GM12892 (cell line): ENCODE data around the gene MRPL39.

Experiments used
- DNase-seq: peaks from one replicate; pipeline ENCODE4 v3.0.0; 2011; ENCODE audit not compliant: insufficient read length
- FAIRE-seq: peaks from 2 replicates; lab custom pipeline; 2011; peaks lifted over from hg19 to GRCh38; lab: Jason Lieb, UNC
- POLR2A ChIP-seq: IDR thresholded peaks from 2 replicates; pipeline ENCODE4 v1.6.1; 2011; ENCODE audit warnings: low read depth, low read length, control low read depth
- POLR2AphosphoS5 ChIP-seq: IDR thresholded peaks from 2 replicates; pipeline ENCODE4 v1.6.1; 2011; ENCODE audit warnings: low read depth, low read length, control low read depth
- TAF1 ChIP-seq: IDR thresholded peaks from 2 replicates; pipeline ENCODE4 v1.6.1; 2011; ENCODE audit warnings: low read depth, mild to moderate bottlenecking, control low read depth, low read length, borderline replicate concordance

MRPL39 gene

DNA sequence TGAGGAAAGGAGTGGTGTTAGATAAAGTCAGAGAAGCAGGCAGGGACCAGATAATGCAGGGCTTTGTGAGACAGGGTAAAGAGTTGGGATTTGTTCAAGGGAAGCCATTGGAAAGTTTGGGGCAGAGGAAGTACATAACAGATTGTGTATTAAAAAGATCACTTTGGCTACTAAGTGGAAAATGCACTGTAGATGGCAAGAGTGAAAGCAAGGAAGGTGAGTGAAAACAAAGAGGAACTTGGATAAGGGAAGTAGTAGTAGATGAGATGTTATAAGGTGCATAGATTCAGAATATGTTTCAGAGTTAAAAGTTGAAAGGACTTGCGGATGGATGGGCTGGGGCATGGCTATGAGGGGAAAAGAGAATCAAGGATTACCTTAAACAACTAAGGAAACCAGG, 17.4 kb downstream of the MRPL39 start:
- DNase-seq = no peak
- FAIRE-seq = no peak

DNA sequence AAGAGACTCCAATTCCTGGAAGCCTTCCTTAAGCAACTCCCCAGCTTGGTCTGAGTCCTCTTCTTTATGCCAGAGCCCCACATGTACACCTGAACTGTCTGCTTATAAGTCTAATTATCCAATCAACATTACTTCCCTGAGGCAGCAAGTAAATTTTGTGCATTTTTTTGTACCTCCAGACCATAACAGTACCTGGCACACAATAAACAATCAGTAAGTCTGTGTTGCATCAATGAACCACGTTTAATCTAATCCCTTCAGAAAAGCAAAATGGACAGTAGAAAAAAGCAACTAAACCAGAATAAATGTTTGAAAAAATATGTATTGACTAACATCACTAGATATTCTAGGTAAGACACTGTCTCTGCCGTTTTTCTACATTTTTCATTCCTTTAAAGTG, 20.5 kb downstream of the MRPL39 start:
- DNase-seq = no peak
- no peak for FAIRE-seq
- TF ChIP-seq TAF1 (no peak), POLR2A (no peak)

More for the DNA sequence above, 17.4 kb downstream of the MRPL39 start:
- no peak for TF ChIP-seq POLR2A
- TF ChIP-seq POLR2AphosphoS5 = no peak
- no peak for TF ChIP-seq TAF1

GRCh38 chr21:25586326-25586725, 21.0 kb downstream of the MRPL39 start:
- no peak for TF ChIP-seq TAF1
- peak; percentile 81; the same call in 1 of the 2 replicates for TF ChIP-seq POLR2AphosphoS5
- peak; percentile 51 for TF ChIP-seq POLR2A
- no peak for FAIRE-seq
- DNase-seq = no peak

DNA sequence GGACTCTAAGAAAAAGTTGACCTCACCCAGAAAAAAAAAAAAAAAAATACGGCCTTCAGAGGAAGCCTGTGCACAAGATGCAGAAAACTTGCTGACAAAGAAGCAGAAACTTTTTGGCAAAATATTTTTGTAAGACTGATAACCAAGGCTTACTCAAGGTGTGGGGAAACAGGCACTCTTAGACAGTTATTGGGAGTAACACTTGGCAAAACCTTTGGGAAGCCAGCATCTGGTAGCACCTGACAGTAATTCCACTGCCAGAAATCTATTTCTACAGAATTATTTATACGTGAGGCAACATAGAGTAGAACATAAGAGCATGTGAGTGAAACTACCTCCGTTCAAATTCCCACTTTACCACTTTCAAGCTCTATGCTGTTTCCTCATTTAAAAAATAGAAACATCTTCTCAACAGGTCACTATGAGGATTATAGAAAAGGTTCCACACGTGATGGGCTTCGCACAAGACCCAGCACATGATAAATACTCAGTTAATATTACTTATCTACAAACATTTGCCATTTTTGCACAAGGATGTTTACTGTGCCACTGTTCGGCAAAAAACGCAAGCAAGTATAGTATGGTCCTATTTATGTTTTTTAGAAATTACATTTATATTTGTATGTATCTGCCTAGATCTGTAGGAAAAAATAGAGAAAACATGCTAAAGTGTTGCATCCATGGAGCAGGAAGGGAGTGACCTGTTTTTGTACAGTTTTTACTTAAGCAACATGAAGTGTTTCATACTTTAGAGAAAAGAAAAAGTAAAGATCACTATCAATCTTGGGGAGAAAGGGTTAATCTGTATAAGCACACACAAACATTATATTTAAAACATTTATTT, 22.2 kb downstream of the MRPL39 start:
- DNase-seq (no peak), FAIRE-seq (no peak)
- TF ChIP-seq POLR2AphosphoS5 = peak; percentile 65
- peak; percentile 53 for TF ChIP-seq POLR2A
- no peak for TF ChIP-seq TAF1

DNA sequence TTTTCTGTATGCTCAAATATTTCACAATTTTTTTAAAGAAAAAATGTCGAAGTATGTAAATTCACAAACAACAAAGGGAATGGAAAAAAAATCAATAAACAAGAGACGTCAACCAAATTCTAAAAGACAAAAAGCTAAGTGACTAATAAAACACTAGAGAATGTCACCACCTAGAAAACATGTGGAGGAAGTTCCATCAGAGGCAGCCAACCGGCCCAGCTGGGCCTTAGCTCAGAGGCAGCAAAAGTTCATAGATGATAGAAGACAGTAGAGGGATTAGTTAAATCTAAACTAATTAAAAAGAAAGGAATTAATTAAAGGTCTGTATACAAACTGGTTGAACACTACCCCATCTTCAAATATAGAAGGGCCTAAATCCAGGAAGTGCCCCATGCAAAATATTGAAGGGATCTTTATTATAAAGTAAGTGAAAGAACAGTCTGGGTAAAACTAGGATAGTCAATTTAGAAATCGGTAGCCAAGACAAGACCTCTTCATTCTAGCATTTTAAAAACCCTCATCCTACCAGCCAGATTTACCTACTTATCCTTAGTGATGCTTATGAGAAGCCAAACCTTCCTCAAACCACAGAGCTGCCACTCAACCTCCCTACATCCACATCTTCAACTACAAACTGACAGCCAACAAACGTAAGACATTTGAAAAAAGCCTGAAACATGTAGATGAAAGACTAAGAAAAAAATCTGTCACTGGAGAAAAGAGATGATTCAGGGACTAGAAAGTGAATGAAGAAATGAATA, 23.7 kb downstream of the MRPL39 start:
- no peak for DNase-seq

DNA sequence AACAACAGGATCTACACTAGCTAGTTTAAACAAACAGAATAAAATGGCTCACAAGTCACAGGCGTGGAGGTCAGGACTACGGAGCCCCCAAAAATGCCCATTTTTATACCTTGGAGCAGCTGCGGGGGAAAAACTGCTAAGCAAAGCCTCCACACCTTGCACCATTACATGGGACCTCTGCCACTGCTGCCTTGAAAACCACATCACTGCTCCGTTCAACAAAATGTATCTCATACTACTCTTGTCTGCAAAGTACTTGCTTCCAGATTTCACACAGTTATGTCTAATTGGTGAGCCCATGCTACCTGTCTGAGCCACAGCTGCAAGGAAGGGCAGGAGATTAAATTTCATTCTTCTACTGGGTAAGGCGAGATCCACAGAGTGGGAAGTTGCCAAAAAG, 24.4 kb downstream of the MRPL39 start:
- TF ChIP-seq POLR2AphosphoS5 (peak; percentile 88), POLR2A (peak; percentile 55; the same call in 1 of the 2 replicates), TAF1 (no peak)
- no peak for DNase-seq
- FAIRE-seq = peak; percentile 65

More for the DNA sequence above, 23.7 kb downstream of the MRPL39 start:
- peak; percentile 64; the same call in 1 of the 2 replicates for TF ChIP-seq POLR2A
- no peak for TF ChIP-seq TAF1
- TF ChIP-seq POLR2AphosphoS5 = peak; percentile 74
- FAIRE-seq = peak; percentile 30

DNA sequence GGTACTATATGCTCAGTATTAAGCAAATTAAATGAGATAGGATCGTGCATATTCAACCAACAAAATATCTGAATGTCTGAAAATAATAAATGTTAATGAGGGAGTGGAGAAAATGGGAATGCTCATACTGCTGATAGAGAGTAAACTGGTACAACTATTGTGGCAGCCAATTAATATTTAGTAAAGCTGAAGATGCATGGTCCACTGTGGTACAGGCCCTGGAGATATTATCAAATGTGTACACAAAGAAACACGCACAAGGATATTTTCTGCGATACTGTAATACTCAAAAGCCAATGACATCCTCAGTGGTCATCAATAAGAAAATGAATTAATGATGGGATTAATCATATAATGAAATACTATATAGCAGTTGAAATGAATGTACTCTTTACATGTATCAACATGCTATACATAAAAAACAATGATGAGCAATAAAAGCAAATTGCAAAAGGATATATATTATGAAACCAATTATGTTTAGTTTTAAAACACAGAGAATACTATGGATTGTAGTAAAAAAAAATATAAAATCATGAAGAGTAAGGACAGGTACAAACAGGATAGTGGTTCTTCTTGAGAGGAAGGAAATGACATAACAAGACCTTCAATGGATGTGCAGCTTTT, 25.0 kb downstream of the MRPL39 start:
- FAIRE-seq (peak; percentile 9), DNase-seq (no peak)
- peak; percentile 76; the same call in 1 of the 2 replicates for TF ChIP-seq POLR2A
- TF ChIP-seq TAF1 = no peak
- peak; percentile 73; the same call in 1 of the 2 replicates for TF ChIP-seq POLR2AphosphoS5

GRCh38 chr21:25581582-25581981, 25.7 kb downstream of the MRPL39 start:
- TF ChIP-seq POLR2A = no peak
- no peak for TF ChIP-seq POLR2AphosphoS5
- no peak for TF ChIP-seq TAF1
- DNase-seq = no peak
- FAIRE-seq = no peak

- TF ChIP-seq TAF1 (no peak), POLR2AphosphoS5 (peak; percentile 84), POLR2A (peak; percentile 61; the same call in 1 of the 2 replicates)
- FAIRE-seq = no peak
- no peak for DNase-seq
Observed at GRCh38 chr21:25580912-25581260, 26.4 kb downstream of the MRPL39 start.

- TF ChIP-seq TAF1 (no peak), POLR2A (no peak), POLR2AphosphoS5 (no peak)
- DNase-seq (no peak), FAIRE-seq (peak; percentile 14)
Observed at GRCh38 chr21:25579226-25580013, 27.9 kb downstream of the MRPL39 start.
